ENCODE results near the gene ZNF879.

DNA sequence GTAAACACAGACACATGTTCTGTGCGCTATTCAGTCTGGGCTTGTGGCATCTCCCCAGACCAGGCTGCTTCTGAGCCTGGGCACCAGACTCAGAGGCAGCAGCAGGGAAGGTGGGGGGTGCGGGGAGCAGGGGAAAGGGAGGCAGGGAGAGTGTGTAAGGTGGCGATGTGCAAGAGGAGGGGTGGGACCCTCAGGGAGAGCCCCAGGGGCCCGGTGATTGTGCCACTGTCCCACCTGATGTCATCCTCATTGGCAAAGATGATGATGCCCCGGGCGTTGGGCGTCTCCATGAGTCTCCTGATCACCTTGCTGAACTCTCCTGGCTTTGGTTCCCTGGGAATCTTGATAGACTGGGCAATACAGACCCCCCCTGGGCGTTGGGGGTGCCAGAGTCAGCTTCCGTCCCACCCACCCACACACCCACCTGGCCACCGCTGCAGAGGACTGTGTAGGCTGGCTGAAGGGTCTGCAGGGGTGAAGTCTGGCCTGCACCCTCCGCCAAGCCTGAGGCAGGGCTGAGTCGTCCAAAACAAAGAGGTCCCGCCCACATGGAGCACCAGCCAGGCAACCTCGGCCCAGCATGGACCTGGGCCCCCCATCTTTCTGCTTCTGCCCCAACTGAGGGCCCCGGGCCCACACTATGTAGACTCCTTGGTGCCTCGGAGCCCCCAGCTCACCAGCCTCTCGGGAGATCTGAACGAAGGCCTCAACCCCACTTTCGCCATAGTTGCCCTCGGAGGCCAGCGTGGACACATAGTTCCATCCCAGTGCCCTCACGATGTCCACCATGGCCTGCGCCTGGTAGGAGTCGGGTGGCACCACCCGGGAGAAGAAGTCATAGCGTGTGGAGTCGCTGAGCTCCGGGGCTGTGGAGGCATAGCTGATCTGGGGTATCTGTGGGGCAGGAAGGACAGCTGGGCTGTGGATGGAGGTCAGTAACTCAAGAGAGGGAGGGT, 32.1 kb upstream of the ZNF879 start:
- TF ChIP-seq, protein P1, sequence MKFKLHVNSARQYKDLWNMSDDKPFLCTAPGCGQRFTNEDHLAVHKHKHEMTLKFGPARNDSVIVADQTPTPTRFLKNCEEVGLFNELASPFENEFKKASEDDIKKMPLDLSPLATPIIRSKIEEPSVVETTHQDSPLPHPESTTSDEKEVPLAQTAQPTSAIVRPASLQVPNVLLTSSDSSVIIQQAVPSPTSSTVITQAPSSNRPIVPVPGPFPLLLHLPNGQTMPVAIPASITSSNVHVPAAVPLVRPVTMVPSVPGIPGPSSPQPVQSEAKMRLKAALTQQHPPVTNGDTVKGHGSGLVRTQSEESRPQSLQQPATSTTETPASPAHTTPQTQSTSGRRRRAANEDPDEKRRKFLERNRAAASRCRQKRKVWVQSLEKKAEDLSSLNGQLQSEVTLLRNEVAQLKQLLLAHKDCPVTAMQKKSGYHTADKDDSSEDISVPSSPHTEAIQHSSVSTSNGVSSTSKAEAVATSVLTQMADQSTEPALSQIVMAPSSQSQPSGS (tag by site-specific recombination; IDR thresholded peaks at IDR 0.05; ENCODE audit: low read depth) = no peak
- no peak for TF ChIP-seq ZSCAN16 (tag by site-specific recombination; IDR thresholded peaks at IDR 0.05)
- no peak for TF ChIP-seq ZNF558 (tag by site-specific recombination; IDR thresholded peaks at IDR 0.05)
- TF ChIP-seq ZNF629 (tag by site-specific recombination; IDR thresholded peaks at IDR 0.05) = no peak
- TF ChIP-seq CTCF (tag by site-specific recombination; IDR thresholded peaks at IDR 0.05) = no peak
- TF ChIP-seq ZNF16 (tag by site-specific recombination; IDR thresholded peaks at IDR 0.05; ENCODE audit: low read depth) = no peak
- no peak for TF ChIP-seq SETDB1 (IDR thresholded peaks at IDR 0.05; ENCODE audit: insufficient read length, low read length)

All from HEK293 (cell line).